SK-N-SH (cell line): ENCODE results near the gene DLK2.

Experiments
- CTCF ChIP-seq: fragments of 200-600 bp; sonication (generic); IDR thresholded peaks from 2 replicates; pipeline ENCODE4 v1.6.1; 2017; ENCODE audit warnings: antibody characterized with exemption, mild to moderate bottlenecking, moderate library complexity
- EP300 ChIP-seq, 2 experiments: IDR thresholded peaks; 2 replicates each; pipeline versions ENCODE4 v1.4.0 to v1.6.1; 2012; ENCODE audit warnings: borderline replicate concordance in 1 of 2, low read depth in 1 of 2, low read length in 1 of 2
- FOSL2 ChIP-seq: IDR thresholded peaks from 2 replicates; pipeline ENCODE4 v1.4.0; 2012; ENCODE audit warnings: low read depth, mild to moderate bottlenecking, moderate library complexity, borderline replicate concordance
- GABPA ChIP-seq: IDR thresholded peaks from 2 replicates; pipeline ENCODE4 v1.4.0; 2012; ENCODE audit warnings: low read depth, mild to moderate bottlenecking
- MAX ChIP-seq: IDR thresholded peaks from 2 replicates; pipeline ENCODE4 v1.4.0; 2012; ENCODE audit warnings: low read depth
- MXI1 ChIP-seq: IDR thresholded peaks from 2 replicates; pipeline ENCODE4 v1.6.1; 2012; ENCODE audit warnings: mild to moderate bottlenecking, low read depth, low read length, improper control_type of control experiment
- NRF1 ChIP-seq: IDR thresholded peaks from 2 replicates; pipeline ENCODE4 v1.6.1; 2012; ENCODE audit warnings: low read depth, mild to moderate bottlenecking, low read length
- REST ChIP-seq: IDR thresholded peaks from 2 replicates; pipeline ENCODE4 v1.6.1; 2012; ENCODE audit warnings: mild to moderate bottlenecking, low read depth, low read length, moderate library complexity
- RFX5 ChIP-seq: IDR thresholded peaks from 2 replicates; pipeline ENCODE4 v1.6.1; 2012; ENCODE audit warnings: mild to moderate bottlenecking, improper control_type of control experiment, low read length
- SMC3 ChIP-seq: IDR thresholded peaks from 2 replicates; pipeline ENCODE4 v1.6.1; 2012; ENCODE audit warnings: low read depth, low read length, improper control_type of control experiment
- TAF1 ChIP-seq: IDR thresholded peaks from 2 replicates; pipeline ENCODE4 v1.6.1; 2012; ENCODE audit warnings: low read depth, mild to moderate bottlenecking, low read length, moderate library complexity, borderline replicate concordance
- USF2 ChIP-seq: fragments of 150-350 bp; IDR thresholded peaks from 2 replicates; pipeline ENCODE4 v1.6.1; 2017; ENCODE audit warnings: antibody characterized with exemption, low read length, low read depth, borderline replicate concordance
- YY1 ChIP-seq: IDR thresholded peaks from 2 replicates; pipeline ENCODE4 v1.4.0; 2012; ENCODE audit warnings: low read depth, mild to moderate bottlenecking

GRCh38 chr6:43481075-43481474 lies 25.7 kb upstream of the DLK2 start:
- TF ChIP-seq CTCF (no peak), GABPA (no peak), EP300 (IDR thresholded peaks at IDR 0.05; ENCODE audit: borderline replicate concordance in 1 of 2, low read depth in 1 of 2, low read length in 1 of 2) (no peak), TAF1 (no peak), NRF1 (no peak), RFX5 (no peak), USF2 (no peak), FOSL2 (no peak), MXI1 (no peak), YY1 (no peak), REST (no peak), MAX (no peak), SMC3 (no peak)
